Colonic mucosa (tissue), 4 donors: ENCODE measurements around the gene PTER. TPM values are rescaled to one million over a fixed set of nuclear protein-coding genes. Genes with fewer than 3 reads are reported as not detected.
A peak's percentile ranks its signal among the peaks of the same experiment; 100 is the strongest.

ENCODE experiments used
- DNase-seq: peaks from one replicate; pipeline ENCODE4 v3.0.0-alpha.2; 2020
- H3K27ac ChIP-seq: fragments of 200-600 bp; one replicate; pipeline ENCODE4 v1.8.0; 2021
- H3K27me3 ChIP-seq: fragments of 200-600 bp; one replicate; pipeline ENCODE4 v1.8.0; 2021
- H3K36me3 ChIP-seq: fragments of 200-600 bp; one replicate; pipeline ENCODE4 v1.8.0; 2021
- H3K4me1 ChIP-seq: fragments of 200-600 bp; one replicate; pipeline ENCODE4 v1.8.0; 2021; ENCODE audit warnings: mild to moderate bottlenecking
- H3K4me3 ChIP-seq: fragments of 200-600 bp; one replicate; pipeline ENCODE4 v1.8.0; 2021
- H3K9ac ChIP-seq, 2 donors: one replicate each; pipeline ENCODE4 v1.7.0; 2013; ENCODE audit warnings: control low read depth in 2 of 2, low read depth in 2 of 2, low read length in 2 of 2
- H3K9me3 ChIP-seq: fragments of 200-600 bp; one replicate; pipeline ENCODE4 v1.8.0; 2021
- CTCF ChIP-seq: fragments of 200-600 bp; IDR thresholded peaks from one replicate; pipeline ENCODE4 v1.8.0; 2022; ENCODE audit warnings: antibody characterized with exemption, mild to moderate bottlenecking
- intact Hi-C: fragments of 100-400 bp; cut with DNase I; formaldehyde crosslinking; loops from one replicate; pipeline ENCODE4 v1.14.1; 2022
- total RNA-seq, 2 donors: library from RNA; stranded (reverse); fragmentation: NEBNext Ultra II Directional in 1 of 2; extraction: Animal tissue kit (Norgen Biotek cat#: 25700) in 1 of 2; gene quantifications; one replicate each; pipeline ENCODE4 v1.2.1, GENCODE V29; 2021
- donor health status: healthy.
- donor health status: DM: no; HTN: no; CAD: no.
- donor health status: DM: no; HTN: no; CAD: no.

The PTER gene
- total RNA-seq, 2 donors from 2014 or later: 14.1 to 20.5 TPM

- no peak overlapping the region for H3K27ac ChIP-seq
- no peaks in the 10 kb centered on the region for H3K27me3 ChIP-seq
- no peak for DNase-seq
- peak overlapping the region in 1 of 2 donors; percentile 40 for H3K9ac ChIP-seq
- no peaks in the 10 kb centered on the region for H3K36me3 ChIP-seq
- H3K4me3 ChIP-seq: no peak overlapping the region
- H3K4me1 ChIP-seq: peaks cover 6% of the 10 kb centered on the region
- intact Hi-C loops: no loop called here
- H3K9me3 ChIP-seq: no peaks in the 10 kb centered on the region
- no peak for TF ChIP-seq CTCF
These were observed 2.5 kb downstream of the PTER start for GRCh38 chr10:16439295-16439694.

- Histone ChIP-seq H3K9ac (peak overlapping the region in 1 of 2 donors; percentile 1), H3K9me3 (no peaks in the 10 kb centered on the region), H3K27ac (no peak overlapping the region), H3K36me3 (no peaks in the 10 kb centered on the region), H3K4me1 (peaks cover 6% of the 10 kb centered on the region), H3K4me3 (no peak overlapping the region), H3K27me3 (no peaks in the 10 kb centered on the region)
- peak; percentile 24 for DNase-seq
- no peak for TF ChIP-seq CTCF
- intact Hi-C loops: no loop called here
These were observed 3.8 kb downstream of the PTER start for GRCh38 chr10:16440396-16441133.

- Histone ChIP-seq H3K4me1 (peaks cover 6% of the 10 kb centered on the region), H3K36me3 (no peaks in the 10 kb centered on the region), H3K9ac (peak overlapping the region in 1 of 2 donors; percentile 1), H3K27me3 (no peaks in the 10 kb centered on the region), H3K4me3 (no peak overlapping the region), H3K9me3 (no peaks in the 10 kb centered on the region), H3K27ac (no peak overlapping the region)
- no peak for DNase-seq
- intact Hi-C loops: no loop called here
- TF ChIP-seq CTCF: no peak
These were observed 4.5 kb downstream of the PTER start for GRCh38 chr10:16441173-16441840.

- intact Hi-C loops: no loop called here
- H3K4me1 ChIP-seq: peaks cover 6% of the 10 kb centered on the region
- H3K27me3 ChIP-seq: no peaks in the 10 kb centered on the region
- no peak overlapping the region for H3K4me3 ChIP-seq
- no peak for DNase-seq
- H3K27ac ChIP-seq: no peak overlapping the region
- H3K36me3 ChIP-seq: no peaks in the 10 kb centered on the region
- no peak overlapping the region for H3K9ac ChIP-seq
- no peaks in the 10 kb centered on the region for H3K9me3 ChIP-seq
- TF ChIP-seq CTCF: no peak
These were observed 6.1 kb downstream of the PTER start for GRCh38 chr10:16442914-16443313.

GRCh38 chr10:16445770-16446469 is 9.1 kb downstream of the PTER start:
- H3K27me3 ChIP-seq: no peaks in the 10 kb centered on the region
- H3K9ac ChIP-seq: no peak overlapping the region
- H3K27ac ChIP-seq: no peak overlapping the region
- no peak for DNase-seq
- no peak overlapping the region for H3K4me3 ChIP-seq
- H3K36me3 ChIP-seq: no peaks in the 10 kb centered on the region
- no peaks in the 10 kb centered on the region for H3K9me3 ChIP-seq
- H3K4me1 ChIP-seq: peaks cover 3% of the 10 kb centered on the region
- intact Hi-C loops: no loop called here
- TF ChIP-seq CTCF: no peak
